Osteocyte (in vitro differentiated cells): Measurements from ENCODE around the gene ALOX15B. TPM values are rescaled to one million over a fixed set of nuclear protein-coding genes. Genes with fewer than 3 reads are reported as not detected.

Experiments
- DNase-seq: peaks from one replicate; pipeline ENCODE4 v3.0.0; 2021; ENCODE audit warnings: mixed read lengths; ENCODE audit not compliant: unreplicated experiment; ENCODE audit errors: extremely low spot score
- H3K27ac Mint-ChIP-seq: one replicate; pipeline ENCODE4 v1.8.0; 2021; ENCODE audit warnings: mild to moderate bottlenecking, mixed read lengths; ENCODE audit not compliant: unreplicated experiment
- H3K27me3 Mint-ChIP-seq: one replicate; pipeline ENCODE4 v1.8.0; 2021; ENCODE audit warnings: mixed read lengths; ENCODE audit not compliant: unreplicated experiment
- H3K36me3 Mint-ChIP-seq: one replicate; pipeline ENCODE4 v1.8.0; 2021; ENCODE audit warnings: mixed read lengths; ENCODE audit not compliant: unreplicated experiment
- H3K4me1 Mint-ChIP-seq: one replicate; pipeline ENCODE4 v1.8.0; 2021; ENCODE audit warnings: mixed read lengths; ENCODE audit not compliant: unreplicated experiment
- H3K4me3 Mint-ChIP-seq: one replicate; pipeline ENCODE4 v1.8.0; 2021; ENCODE audit warnings: mild to moderate bottlenecking, moderate library complexity, mixed read lengths; ENCODE audit not compliant: unreplicated experiment
- H3K9me3 Mint-ChIP-seq: one replicate; pipeline ENCODE4 v1.8.0; 2021; ENCODE audit warnings: mixed read lengths; ENCODE audit not compliant: unreplicated experiment
- CTCF ChIP-seq: fragments of 200-600 bp; sonication (generic); IDR thresholded peaks from 2 replicates; pipeline ENCODE4 v1.5.0; 2021; ENCODE audit warnings: antibody characterized with exemption, mild to moderate bottlenecking, moderate library complexity
- total RNA-seq: library from RNA; stranded (reverse); gene quantifications from 2 replicates; pipeline ENCODE4 v1.2.1, GENCODE V29; 2021

ALOX15B gene
- total RNA-seq, 1 donor from 2014 or later, result not detected

GRCh38 chr17:8066841-8067775 is 28.2 kb downstream of the ALOX15B start:
- Mint-ChIP-seq H3K4me3 (no peak overlapping the region), H3K4me1 (peaks cover 8% of the 10 kb centered on the region), H3K27me3 (peaks cover 72% of the 10 kb centered on the region), H3K9me3 (no peaks in the 10 kb centered on the region), H3K36me3 (no peaks in the 10 kb centered on the region), H3K27ac (no peak overlapping the region)
- TF ChIP-seq CTCF, result no peak
- no peak for DNase-seq

- H3K27me3 Mint-ChIP-seq, result peaks cover 71% of the 10 kb centered on the region
These were observed 28.9 kb downstream of the ALOX15B start for GRCh38 chr17:8067806-8068205.

GRCh38 chr17:8068736-8069586 is 30.1 kb downstream of the ALOX15B start:
- Mint-ChIP-seq H3K9me3 (no peaks in the 10 kb centered on the region), H3K27ac (no peak overlapping the region), H3K4me1 (peaks cover 11% of the 10 kb centered on the region), H3K4me3 (no peak overlapping the region), H3K27me3 (peaks cover 75% of the 10 kb centered on the region), H3K36me3 (no peaks in the 10 kb centered on the region)
- TF ChIP-seq CTCF, result no peak
- no peak for DNase-seq

More at GRCh38 chr17:8067806-8068205, 28.9 kb downstream of the ALOX15B start:
- no peaks in the 10 kb centered on the region for H3K36me3 Mint-ChIP-seq
- H3K4me1 Mint-ChIP-seq, result peaks cover 5% of the 10 kb centered on the region
- no peak overlapping the region for H3K27ac Mint-ChIP-seq
- H3K4me3 Mint-ChIP-seq, result no peak overlapping the region
- no peaks in the 10 kb centered on the region for H3K9me3 Mint-ChIP-seq
- TF ChIP-seq CTCF, result no peak
- DNase-seq, result no peak

GRCh38 chr17:8069587-8069860 is 30.7 kb downstream of the ALOX15B start:
- no peak for TF ChIP-seq CTCF
- Mint-ChIP-seq H3K4me3 (no peak overlapping the region), H3K27ac (no peak overlapping the region), H3K4me1 (peaks cover 12% of the 10 kb centered on the region), H3K9me3 (no peaks in the 10 kb centered on the region), H3K36me3 (no peaks in the 10 kb centered on the region), H3K27me3 (peaks cover 77% of the 10 kb centered on the region)
- no peak for DNase-seq

- DNase-seq, result no peak
- Mint-ChIP-seq H3K9me3 (no peaks in the 10 kb centered on the region), H3K27me3 (peaks cover 90% of the 10 kb centered on the region), H3K4me1 (peaks cover 12% of the 10 kb centered on the region), H3K36me3 (no peaks in the 10 kb centered on the region), H3K4me3 (no peak overlapping the region), H3K27ac (no peak overlapping the region)
- no peak for TF ChIP-seq CTCF
These were observed 32.6 kb downstream of the ALOX15B start for GRCh38 chr17:8071496-8071895.
